Glomerular visceral epithelial cell (primary cell): ENCODE measurements around the gene LYPD1.

Source experiments
- DNase-seq: peaks from one replicate; pipeline ENCODE4 v3.0.0-alpha.2; 2016; ENCODE audit errors: extremely low spot score

Gene LYPD1

GRCh38 chr2:132668189-132668823 is 1.7 kb downstream of the LYPD1 start:
- no peak for DNase-seq

GRCh38 chr2:132667706-132668105 is 2.3 kb downstream of the LYPD1 start:
- no peak for DNase-seq

GRCh38 chr2:132665401-132666140 is 4.4 kb downstream of the LYPD1 start:
- DNase-seq: no peak

GRCh38 chr2:132664096-132664495 is 5.9 kb downstream of the LYPD1 start:
- no peak for DNase-seq

GRCh38 chr2:132662732-132663131 is 7.3 kb downstream of the LYPD1 start:
- DNase-seq: no peak

GRCh38 chr2:132659331-132659730 is 10.7 kb downstream of the LYPD1 start:
- DNase-seq: no peak

- no peak for DNase-seq
These were observed 13.6 kb downstream of the LYPD1 start for GRCh38 chr2:132656266-132656975.

GRCh38 chr2:132654968-132655367 is 15.0 kb downstream of the LYPD1 start:
- DNase-seq: no peak

- no peak for DNase-seq
These were observed 15.7 kb downstream of the LYPD1 start for GRCh38 chr2:132654335-132654734.

GRCh38 chr2:132652474-132652873 is 17.5 kb downstream of the LYPD1 start:
- no peak for DNase-seq

- DNase-seq: peak; percentile 61
These were observed 18.6 kb downstream of the LYPD1 start for GRCh38 chr2:132651115-132652045.

GRCh38 chr2:132646540-132647108 is 23.4 kb downstream of the LYPD1 start:
- DNase-seq: no peak

GRCh38 chr2:132645722-132646539 is 24.1 kb downstream of the LYPD1 start:
- DNase-seq: no peak

- DNase-seq: no peak
These were observed 24.8 kb downstream of the LYPD1 start for GRCh38 chr2:132645176-132645575.

- no peak for DNase-seq
These were observed 27.6 kb downstream of the LYPD1 start for GRCh38 chr2:132642415-132642814.

GRCh38 chr2:132641819-132642218 is 28.2 kb downstream of the LYPD1 start:
- no peak for DNase-seq

GRCh38 chr2:132640116-132640515 is 29.9 kb downstream of the LYPD1 start:
- no peak for DNase-seq

- no peak for DNase-seq
These were observed 31.5 kb downstream of the LYPD1 start for GRCh38 chr2:132638313-132639040.

GRCh38 chr2:132636346-132636745 is 33.7 kb downstream of the LYPD1 start:
- no peak for DNase-seq

GRCh38 chr2:132633635-132634034 is 36.4 kb downstream of the LYPD1 start:
- no peak for DNase-seq
